Neural cell (in vitro differentiated cells): ENCODE data around the gene TBC1D14.

ENCODE experiments used
- EP300 ChIP-seq: fragments of 450-650 bp; conservative IDR thresholded peaks from 2 replicates; pipeline ENCODE4 v1.6.1; 2014; ENCODE audit warnings: antibody characterized with exemption, mild to moderate bottlenecking, moderate library complexity; ENCODE audit not compliant: poor library complexity, severe bottlenecking
- EZH2 ChIP-seq: fragments of 200-600, 300-800 bp; shearing (Covaris generic), sonication (generic); IDR thresholded peaks from 2 replicates; pipeline ENCODE4 v1.6.1; 2014; ENCODE audit warnings: antibody characterized with exemption, low read length, borderline replicate concordance, mild to moderate bottlenecking; ENCODE audit not compliant: insufficient read depth, poor library complexity, severe bottlenecking
- MXI1 ChIP-seq: fragments of 450-650 bp; conservative IDR thresholded peaks from 2 replicates; pipeline ENCODE4 v1.6.1; 2014; ENCODE audit warnings: antibody characterized with exemption, mild to moderate bottlenecking; ENCODE audit not compliant: poor library complexity, severe bottlenecking
- POLR2AphosphoS5 ChIP-seq: IDR thresholded peaks from 2 replicates; pipeline ENCODE4 v1.6.1; 2012
- RAD21 ChIP-seq: fragments of 450-650 bp; conservative IDR thresholded peaks from 2 replicates; pipeline ENCODE4 v1.6.1; 2014; ENCODE audit warnings: antibody characterized with exemption, mild to moderate bottlenecking, moderate library complexity
- REST ChIP-seq: IDR thresholded peaks from 2 replicates; pipeline ENCODE4 v1.6.1; 2012; ENCODE audit warnings: borderline replicate concordance
- SMC3 ChIP-seq: fragments of 450-650 bp; conservative IDR thresholded peaks from 2 replicates; pipeline ENCODE4 v1.6.1; 2014; ENCODE audit warnings: antibody characterized with exemption, mild to moderate bottlenecking, moderate library complexity; ENCODE audit not compliant: poor library complexity
- TAF1 ChIP-seq: IDR thresholded peaks from 2 replicates; pipeline ENCODE4 v1.6.1; 2012; ENCODE audit warnings: low read depth
- TF ChIP-seq, protein P1 (sequence below): fragments of 450-650 bp; IDR thresholded peaks from 2 replicates; pipeline ENCODE4 v1.5.1; 2014; ENCODE audit warnings: antibody characterized with exemption, mild to moderate bottlenecking, moderate library complexity; ENCODE audit not compliant: poor library complexity, severe bottlenecking

DNA sequence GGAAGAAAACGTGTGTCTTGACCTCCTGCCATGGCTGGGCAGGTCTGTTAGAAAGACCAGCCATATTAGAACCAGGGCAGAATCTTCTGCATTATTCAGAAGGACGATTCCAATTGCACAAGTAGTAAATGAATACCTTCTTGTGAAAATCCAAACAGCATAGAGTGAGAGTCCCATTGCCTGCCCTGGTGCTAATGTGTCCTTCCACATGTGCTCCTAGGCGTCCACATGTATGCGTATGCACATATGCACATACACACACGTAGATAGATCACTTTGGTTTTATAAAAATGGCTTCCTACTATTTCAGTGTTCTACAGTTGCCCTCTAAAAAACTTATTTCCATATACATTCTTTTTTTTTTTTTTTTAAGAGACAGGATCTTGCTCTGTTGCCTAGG lies 168.4 kb downstream of the TBC1D14 start:
- TF ChIP-seq, protein P1, sequence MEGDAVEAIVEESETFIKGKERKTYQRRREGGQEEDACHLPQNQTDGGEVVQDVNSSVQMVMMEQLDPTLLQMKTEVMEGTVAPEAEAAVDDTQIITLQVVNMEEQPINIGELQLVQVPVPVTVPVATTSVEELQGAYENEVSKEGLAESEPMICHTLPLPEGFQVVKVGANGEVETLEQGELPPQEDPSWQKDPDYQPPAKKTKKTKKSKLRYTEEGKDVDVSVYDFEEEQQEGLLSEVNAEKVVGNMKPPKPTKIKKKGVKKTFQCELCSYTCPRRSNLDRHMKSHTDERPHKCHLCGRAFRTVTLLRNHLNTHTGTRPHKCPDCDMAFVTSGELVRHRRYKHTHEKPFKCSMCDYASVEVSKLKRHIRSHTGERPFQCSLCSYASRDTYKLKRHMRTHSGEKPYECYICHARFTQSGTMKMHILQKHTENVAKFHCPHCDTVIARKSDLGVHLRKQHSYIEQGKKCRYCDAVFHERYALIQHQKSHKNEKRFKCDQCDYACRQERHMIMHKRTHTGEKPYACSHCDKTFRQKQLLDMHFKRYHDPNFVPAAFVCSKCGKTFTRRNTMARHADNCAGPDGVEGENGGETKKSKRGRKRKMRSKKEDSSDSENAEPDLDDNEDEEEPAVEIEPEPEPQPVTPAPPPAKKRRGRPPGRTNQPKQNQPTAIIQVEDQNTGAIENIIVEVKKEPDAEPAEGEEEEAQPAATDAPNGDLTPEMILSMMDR: no peak
- no peak for TF ChIP-seq SMC3
- no peak for TF ChIP-seq REST
- TF ChIP-seq POLR2AphosphoS5: no peak
- no peak for TF ChIP-seq EP300
- no peak for TF ChIP-seq RAD21
- no peak for TF ChIP-seq EZH2
- TF ChIP-seq MXI1: no peak
- no peak for TF ChIP-seq TAF1
